MCF 10A (cell line): ENCODE data around the gene AUH. TPM values are rescaled to one million over a fixed set of nuclear protein-coding genes. Genes with fewer than 3 reads are reported as not detected.
"Not testable (repeated sequence)": the region's sequence is repeated elsewhere in the genome, so short reads cannot be mapped to it uniquely, and the experiment has no call there.

Source experiments
- BruUV-seq: library from RNA; stranded (reverse); fragments of 400-500 nt; replicated peaks from 2 replicates; lab custom pipeline; 2021; lab: Mats Ljungman, UMichigan
- CTCF ChIA-PET: fragments of 300-600 bp; sonication (Branson Sonifier 250); formaldehyde crosslinking; extraction: SDS; loops from one replicate; lab custom pipeline; 2021; ENCODE audit warnings: antibody characterized with exemption, inconsistent platforms; lab: Yijun Ruan, JAX
- POLR2A ChIA-PET: fragments of 300-600, 350-650 bp; sonication (Branson Sonifier 250); formaldehyde crosslinking; extraction: SDS; loops from one replicate; lab custom pipeline; 2020; ENCODE audit warnings: antibody characterized with exemption, inconsistent platforms; lab: Yijun Ruan, JAX
- DNase-seq: peaks from one replicate; pipeline ENCODE4 v3.0.0-alpha.2; 2018; ENCODE audit not compliant: unreplicated experiment
- H3K27ac Mint-ChIP-seq: one replicate; pipeline ENCODE4 v1.8.0; 2022; ENCODE audit warnings: mild to moderate bottlenecking, low read depth, mixed read lengths; ENCODE audit not compliant: unreplicated experiment
- H3K27me3 Mint-ChIP-seq: one replicate; pipeline ENCODE4 v1.8.0; 2022; ENCODE audit warnings: mixed read lengths; ENCODE audit not compliant: insufficient read depth, unreplicated experiment
- H3K36me3 Mint-ChIP-seq: one replicate; pipeline ENCODE4 v1.8.0; 2022; ENCODE audit warnings: mild to moderate bottlenecking, moderate library complexity, mixed read lengths; ENCODE audit not compliant: insufficient read depth, unreplicated experiment
- H3K4me1 Mint-ChIP-seq: one replicate; pipeline ENCODE4 v1.8.0; 2022; ENCODE audit warnings: mixed read lengths; ENCODE audit not compliant: insufficient read depth, unreplicated experiment
- H3K4me3 Mint-ChIP-seq: one replicate; pipeline ENCODE4 v1.8.0; 2022; ENCODE audit warnings: mild to moderate bottlenecking, moderate library complexity, mixed read lengths; ENCODE audit not compliant: unreplicated experiment
- H3K9me3 Mint-ChIP-seq: one replicate; pipeline ENCODE4 v1.8.0; 2022; ENCODE audit warnings: mixed read lengths; ENCODE audit not compliant: unreplicated experiment
- CTCF ChIP-seq: fragments of 200-600 bp; IDR thresholded peaks from one replicate; pipeline ENCODE4 v1.8.0; 2022; ENCODE audit warnings: antibody characterized with exemption, mild to moderate bottlenecking; ENCODE audit not compliant: unreplicated experiment
- intact Hi-C: fragments of 100-400 bp; cut with micrococcal nuclease; formaldehyde crosslinking; loops from 2 replicates; pipeline ENCODE4 v1.14.1; 2022
- total RNA-seq: library from RNA; stranded (reverse); gene quantifications from 2 replicates; pipeline ENCODE4 v1.2.3, GENCODE V29; 2022

AUH gene
- total RNA-seq, 1 experiment from 2014 or later, result 20.9 TPM

GRCh38 chr9:91383577-91383976 lies 21.9 kb upstream of the AUH start:
- no peaks in the 10 kb centered on the region for H3K36me3 Mint-ChIP-seq

GRCh38 chr9:91382298-91382697 lies 20.6 kb upstream of the AUH start:
- H3K4me3 Mint-ChIP-seq, result no peak overlapping the region
- TF ChIP-seq CTCF, result no peak
- POLR2A ChIA-PET, result interaction anchor here (0.6 to 1.3 kb wide), 3 partner anchors 47 to 461 kb away, joined by 3 to 5 read pairs (median 3); no protein-coding TSS in a partner anchor
- no peaks in the 10 kb centered on the region for H3K36me3 Mint-ChIP-seq
- no peaks in the 10 kb centered on the region for H3K27me3 Mint-ChIP-seq
- BruUV-seq, result no TSS peak
- H3K9me3 Mint-ChIP-seq, result no peaks in the 10 kb centered on the region
- H3K27ac Mint-ChIP-seq, result peak overlapping the region; percentile 39
- H3K4me1 Mint-ChIP-seq, result no peaks in the 10 kb centered on the region
- intact Hi-C loops, result no loop called here
- CTCF ChIA-PET, result interaction anchor here (1.3 kb wide), 1 partner anchor 10 kb away, joined by 3 read pairs; no protein-coding TSS in a partner anchor
- DNase-seq, result no peak

More at GRCh38 chr9:91383577-91383976, 21.9 kb upstream of the AUH start:
- Mint-ChIP-seq H3K27ac (no peak overlapping the region), H3K9me3 (no peaks in the 10 kb centered on the region), H3K4me3 (no peak overlapping the region), H3K27me3 (no peaks in the 10 kb centered on the region), H3K4me1 (no peaks in the 10 kb centered on the region)
- TF ChIP-seq CTCF, result no peak
- intact Hi-C loops, result no loop called here
- CTCF ChIA-PET, result interaction anchor here (0.6 to 1.1 kb wide), 2 partner anchors 9 to 14 kb away, joined by 3 read pairs; no protein-coding TSS in a partner anchor
- no TSS peak for BruUV-seq
- POLR2A ChIA-PET, result interaction anchor here (0.9 to 1.3 kb wide), 3 partner anchors 12 to 462 kb away, joined by 3 to 5 read pairs (median 5); no protein-coding TSS in a partner anchor
- DNase-seq, result no peak

GRCh38 chr9:91379426-91379825 lies 17.7 kb upstream of the AUH start:
- no TSS peak for BruUV-seq

GRCh38 chr9:91378695-91379127 lies 17.0 kb upstream of the AUH start:
- CTCF ChIA-PET, result no interaction called here
- H3K27me3 Mint-ChIP-seq, result no peaks in the 10 kb centered on the region

More at GRCh38 chr9:91379426-91379825, 17.7 kb upstream of the AUH start:
- ChIA-PET CTCF (no interaction called here), POLR2A (no interaction called here)
- Mint-ChIP-seq H3K9me3 (no peaks in the 10 kb centered on the region), H3K27me3 (no peaks in the 10 kb centered on the region), H3K4me3 (no peak overlapping the region), H3K4me1 (no peaks in the 10 kb centered on the region), H3K36me3 (no peaks in the 10 kb centered on the region), H3K27ac (no peak overlapping the region)
- no peak for TF ChIP-seq CTCF
- intact Hi-C loops, result no loop called here
- DNase-seq, result no peak

GRCh38 chr9:91378054-91378453 lies 16.3 kb upstream of the AUH start:
- CTCF ChIA-PET, H3K36me3 Mint-ChIP-seq, H3K4me1 Mint-ChIP-seq, DNase-seq, intact Hi-C loops, H3K4me3 Mint-ChIP-seq, H3K9me3 Mint-ChIP-seq, BruUV-seq, H3K27me3 Mint-ChIP-seq, H3K27ac Mint-ChIP-seq: not testable (repeated sequence)
- POLR2A ChIA-PET, result interaction anchor here (0.6 to 1.2 kb wide), 3 partner anchors 10 to 31 kb away, joined by 3 read pairs; no protein-coding TSS in a partner anchor

More at GRCh38 chr9:91378695-91379127, 17.0 kb upstream of the AUH start:
- Mint-ChIP-seq H3K27ac (no peak overlapping the region), H3K4me1 (no peaks in the 10 kb centered on the region), H3K36me3 (no peaks in the 10 kb centered on the region), H3K9me3 (no peaks in the 10 kb centered on the region), H3K4me3 (no peak overlapping the region)
- BruUV-seq, result no TSS peak
- intact Hi-C loops, result no loop called here
- POLR2A ChIA-PET, result interaction anchor here (0.6 to 1.2 kb wide), 3 partner anchors 9 to 31 kb away, joined by 3 read pairs; no protein-coding TSS in a partner anchor
- DNase-seq, result no peak
- no peak for TF ChIP-seq CTCF
